Measurements from ENCODE around the gene HUWE1.
"Not testable (repeated sequence)": the region's sequence is repeated elsewhere in the genome, so short reads cannot be mapped to it uniquely, and the experiment has no call there.

Gene HUWE1

DNA sequence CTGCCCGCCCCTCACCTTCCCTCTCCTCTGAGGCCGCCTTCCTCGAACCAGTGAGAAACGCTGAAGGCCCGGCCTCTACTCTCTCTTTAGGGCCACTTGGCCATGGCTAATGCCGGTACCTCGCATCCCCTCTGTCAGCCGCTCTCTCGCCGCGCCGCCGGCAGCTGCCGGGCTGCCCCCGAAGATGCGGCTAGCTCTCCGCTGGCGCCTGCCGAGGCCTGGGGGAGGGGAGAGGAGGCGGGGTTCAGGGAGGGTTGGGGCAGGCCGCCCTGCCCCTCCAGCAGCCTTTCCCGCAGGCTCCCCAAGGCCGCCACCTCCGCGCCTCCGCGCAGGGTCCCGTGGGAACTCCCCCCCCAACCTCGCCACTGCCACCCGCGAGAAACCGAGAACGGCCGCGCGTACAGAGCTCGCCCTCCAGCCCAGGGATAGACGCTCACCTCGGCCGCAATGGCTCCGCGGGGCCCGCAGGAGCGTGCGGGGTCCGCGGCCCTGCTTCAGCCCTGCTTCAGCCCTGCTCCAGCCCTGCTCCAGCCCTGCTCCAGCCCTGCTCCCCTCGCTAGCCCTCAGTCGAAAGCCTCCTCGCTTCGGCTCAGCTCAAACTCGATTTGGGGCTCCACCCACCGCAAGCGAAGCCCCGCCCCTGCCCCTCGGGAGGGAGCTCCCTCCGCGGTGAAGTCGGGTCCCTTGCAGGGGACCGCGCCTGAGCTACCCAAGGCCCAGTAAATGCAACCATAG lies at the start of gene HUWE1:
Gene HUWE1, minus strand, starts transcription at position 569 of the 735 bp plus-strand sequence. CDS start 32,612 bp downstream, outside the sequence.
- peak; percentile 65 for DNase-seq (ENCODE audit: low read depth, low spot score)

DNA sequence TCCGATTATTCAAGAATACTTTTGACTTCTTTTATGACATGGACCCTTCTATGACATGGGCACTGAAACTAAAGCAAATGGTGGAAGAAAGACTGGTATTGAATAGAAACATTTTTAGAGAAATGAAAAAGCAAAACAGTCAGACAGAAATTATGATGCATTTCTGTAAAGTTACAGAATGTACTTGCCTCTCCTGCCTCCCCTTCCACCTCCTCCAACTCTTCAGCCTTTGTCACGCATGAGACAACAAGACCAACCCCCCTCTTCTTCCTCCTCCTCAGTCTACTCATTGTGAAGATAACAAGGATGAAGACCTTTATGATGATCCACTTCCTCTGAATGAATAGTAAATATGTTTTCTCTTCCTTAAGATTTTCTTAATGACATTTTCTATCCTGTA lies 46.3 kb upstream of the HUWE1 start:
- no peak for DNase-seq (ENCODE audit: low read depth, low spot score)

GRCh38 chrX:53729751-53730150 lies 43.2 kb upstream of the HUWE1 start:
- DNase-seq (ENCODE audit: low read depth, low spot score), result no peak

- DNase-seq (ENCODE audit: low read depth, low spot score), result no peak
These were observed 42.0 kb upstream of the HUWE1 start for GRCh38 chrX:53728506-53728905.

GRCh38 chrX:53724872-53725271 lies 38.4 kb upstream of the HUWE1 start:
- no peak for DNase-seq (ENCODE audit: low read depth, low spot score)

- no peak for DNase-seq (ENCODE audit: low read depth, low spot score)
These were observed 36.9 kb upstream of the HUWE1 start for GRCh38 chrX:53723381-53723780.

DNA sequence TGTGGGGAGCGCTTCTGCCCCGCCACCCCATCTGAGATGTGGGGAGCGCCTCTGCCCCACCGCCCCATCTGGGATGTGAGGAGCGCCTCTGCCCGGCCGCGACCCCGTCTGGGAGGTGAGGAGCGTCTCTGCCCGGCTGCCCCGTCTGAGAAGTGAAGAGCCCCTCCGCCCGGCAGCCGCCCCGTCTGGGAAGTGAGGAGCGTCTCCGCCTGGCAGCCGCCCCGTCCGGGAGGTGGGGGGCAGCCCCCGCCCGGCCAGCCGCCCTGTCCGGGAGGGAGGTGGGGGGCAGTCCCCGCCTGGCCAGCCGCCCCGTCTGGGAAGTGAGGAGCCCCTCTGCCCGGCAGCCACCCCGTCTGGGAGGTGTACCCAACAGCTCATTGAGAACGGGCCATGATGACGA lies 35.1 kb upstream of the HUWE1 start:
- DNase-seq (ENCODE audit: low read depth, low spot score), result not testable (repeated sequence)

GRCh38 chrX:53719666-53720065 lies 33.1 kb upstream of the HUWE1 start:
- DNase-seq (ENCODE audit: low read depth, low spot score), result not testable (repeated sequence)

DNA sequence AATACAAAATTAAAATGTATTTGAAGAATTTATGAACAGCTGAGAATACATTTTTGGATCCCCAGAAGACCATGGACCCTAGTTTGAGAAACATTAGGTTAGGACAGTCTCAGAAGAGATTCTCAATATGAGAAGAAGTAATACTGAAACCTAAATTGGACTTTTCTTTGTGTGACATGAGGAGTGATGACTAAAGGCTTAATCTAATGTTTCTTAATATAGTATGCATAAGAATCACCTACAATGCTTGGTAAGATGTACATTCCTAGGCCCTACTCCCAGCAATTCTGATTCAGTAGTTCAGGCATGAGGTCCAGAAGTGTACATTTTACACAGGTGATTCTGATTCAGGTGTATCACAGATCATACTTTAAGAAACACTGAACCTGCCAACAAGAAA lies 31.6 kb upstream of the HUWE1 start:
- no peak for DNase-seq (ENCODE audit: low read depth, low spot score)

DNA sequence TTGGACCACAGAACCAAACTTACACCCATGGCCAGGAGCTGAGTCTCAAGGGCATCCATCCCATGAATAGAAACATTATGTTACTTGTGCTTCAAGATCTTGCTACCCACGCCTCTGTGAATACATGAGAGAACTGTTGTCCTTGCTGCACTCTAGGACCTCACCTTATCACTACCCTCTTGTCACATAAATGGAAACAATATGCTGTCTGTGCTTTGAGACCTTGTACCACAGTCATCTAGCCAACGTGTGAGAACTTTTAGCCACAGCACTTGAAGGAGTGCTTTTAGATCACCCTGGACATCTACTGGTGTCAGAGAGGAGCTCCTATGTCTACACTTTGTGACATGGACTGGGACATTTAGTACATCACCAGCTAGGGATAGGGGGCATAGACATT lies 30.7 kb upstream of the HUWE1 start:
- no peak for DNase-seq (ENCODE audit: low read depth, low spot score)

DNA sequence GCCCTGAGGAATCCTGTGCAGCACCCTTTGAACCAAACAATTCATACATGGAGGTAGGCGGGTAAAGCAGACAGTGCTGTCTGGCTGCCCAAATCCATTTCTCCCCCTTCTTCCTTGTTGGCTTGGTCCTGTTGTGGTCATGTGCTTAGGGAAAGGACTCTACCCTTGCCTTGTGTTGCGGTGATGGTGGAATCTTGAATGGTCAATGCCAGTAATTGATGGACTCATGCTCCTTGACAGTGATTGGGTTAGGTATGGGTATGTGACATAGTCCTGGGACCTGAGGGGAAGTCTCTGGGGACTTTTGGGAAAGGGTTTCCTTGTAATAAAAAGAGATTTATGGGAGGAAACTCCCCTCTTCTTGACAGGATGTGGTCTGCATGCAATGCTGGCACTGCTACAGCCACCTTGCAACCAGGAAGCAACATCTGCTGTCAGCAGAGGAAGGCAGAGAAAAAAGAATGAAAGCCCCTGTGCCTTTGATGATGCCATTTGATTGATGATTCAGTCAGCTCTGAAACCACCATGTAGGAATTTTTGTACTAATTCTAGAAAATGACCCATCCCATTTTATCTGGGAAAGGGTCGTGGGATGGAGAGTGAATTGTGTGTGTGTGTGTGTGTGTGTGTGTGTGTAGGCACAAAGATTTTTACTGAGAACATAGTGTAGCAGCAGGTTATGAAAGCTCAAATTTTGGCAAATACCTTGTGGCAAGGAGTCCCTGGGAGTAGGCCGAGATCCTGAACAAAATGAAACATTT lies 30.0 kb upstream of the HUWE1 start:
- DNase-seq (ENCODE audit: low read depth, low spot score), result no peak

- DNase-seq (ENCODE audit: low read depth, low spot score), result no peak
These were observed 28.9 kb upstream of the HUWE1 start for GRCh38 chrX:53715346-53715924.

DNA sequence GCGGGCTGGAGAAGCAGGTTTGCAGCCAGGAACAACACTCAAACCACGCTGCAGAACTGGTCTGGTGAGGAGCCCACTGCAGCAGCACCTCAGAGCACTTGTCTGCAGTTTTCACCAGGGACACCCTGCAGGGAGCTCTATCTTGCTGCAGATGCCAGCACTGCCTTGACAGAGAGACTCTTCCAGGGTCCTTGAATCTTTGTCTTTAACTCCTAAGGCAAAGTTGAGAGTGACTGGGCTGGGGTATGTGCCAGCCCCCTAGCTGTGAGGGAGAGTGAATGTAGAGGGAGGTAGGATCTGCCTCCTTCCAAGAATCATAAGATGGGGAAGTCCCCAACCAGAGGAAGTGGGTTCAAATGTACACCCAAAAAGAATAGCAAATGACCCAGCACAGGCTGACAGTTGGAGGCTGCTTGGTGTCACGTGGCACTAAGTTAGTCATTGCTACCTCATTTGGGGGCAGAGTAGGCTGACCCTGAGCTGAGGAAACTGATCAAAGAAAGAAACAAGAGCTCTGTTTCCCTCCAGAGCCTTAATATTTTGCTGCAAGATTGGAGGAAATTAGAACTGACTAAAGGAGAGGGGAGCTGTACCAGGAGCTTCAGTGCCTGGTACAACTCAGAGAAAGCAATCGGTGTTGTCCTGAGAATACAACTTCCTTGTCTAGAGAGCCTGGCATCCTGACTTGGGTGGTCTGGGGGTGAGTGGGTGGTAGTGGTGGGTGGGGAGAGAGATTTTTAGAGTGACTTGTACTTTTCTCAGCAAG lies 28.2 kb upstream of the HUWE1 start:
- peak; percentile 7 for DNase-seq (ENCODE audit: low read depth, low spot score)

GRCh38 chrX:53713987-53714579 lies 27.6 kb upstream of the HUWE1 start:
- no peak for DNase-seq (ENCODE audit: low read depth, low spot score)

DNA sequence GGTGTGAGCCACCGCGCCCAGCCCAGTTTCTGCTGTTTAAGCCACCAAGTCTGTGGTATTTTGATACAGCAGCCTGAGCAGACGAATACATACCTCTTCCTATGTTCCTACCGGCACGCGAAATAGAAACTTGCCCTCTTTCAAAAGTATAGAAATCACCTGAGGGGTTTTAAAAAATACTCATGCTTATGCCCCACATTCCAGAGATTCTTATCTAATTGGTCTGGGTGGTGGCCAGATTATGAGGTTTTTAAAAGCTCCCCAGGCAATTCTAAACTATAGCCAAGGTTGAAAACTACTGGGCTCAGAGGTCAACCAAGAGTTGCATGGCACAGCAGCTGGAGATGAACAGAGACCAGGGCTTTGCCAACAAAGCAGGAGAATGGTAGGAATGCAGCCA lies 24.9 kb upstream of the HUWE1 start:
- no peak for DNase-seq (ENCODE audit: low read depth, low spot score)

GRCh38 chrX:53704854-53705253 lies 18.3 kb upstream of the HUWE1 start:
- no peak for DNase-seq (ENCODE audit: low read depth, low spot score)

DNA sequence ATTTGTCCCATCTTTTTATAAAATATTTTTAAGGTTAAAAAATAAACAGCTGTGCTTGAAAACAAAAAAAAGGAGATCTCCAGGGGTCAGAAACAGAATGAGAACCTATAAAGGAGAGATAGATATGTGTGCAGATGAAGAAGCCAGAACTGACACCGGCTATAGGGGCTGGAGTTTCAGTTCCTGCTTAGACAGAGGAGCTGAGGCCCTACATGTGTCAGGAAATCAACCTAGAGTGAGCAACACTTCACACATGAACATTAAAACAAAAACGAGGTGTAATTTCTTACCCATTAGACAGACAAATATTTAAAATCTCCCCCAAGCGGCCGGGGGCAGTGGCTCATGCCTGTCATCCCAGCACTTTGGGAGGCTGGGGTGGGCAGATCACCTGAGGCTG lies 17.8 kb upstream of the HUWE1 start:
- no peak for DNase-seq (ENCODE audit: low read depth, low spot score)

- DNase-seq (ENCODE audit: low read depth, low spot score), result no peak
These were observed 9.5 kb upstream of the HUWE1 start for GRCh38 chrX:53695946-53696549.

DNA sequence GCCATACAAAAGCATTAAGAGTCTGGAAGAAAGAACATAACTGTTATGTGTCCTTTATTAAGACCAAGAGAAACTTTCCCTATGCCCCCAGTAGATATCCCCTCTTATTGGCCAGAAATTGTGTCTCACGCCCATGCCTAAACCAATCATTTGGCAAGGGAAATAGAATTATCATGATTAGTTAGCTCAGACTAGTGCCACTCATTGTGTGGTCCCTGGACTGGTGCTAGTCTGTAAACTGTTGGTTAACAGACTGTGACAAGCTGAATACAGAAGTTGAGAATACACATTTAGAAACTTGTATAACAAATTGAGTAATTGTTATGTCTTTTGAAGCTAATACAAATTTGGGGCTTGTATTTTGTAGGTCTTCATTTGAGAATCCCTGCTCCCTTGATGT lies 8.1 kb upstream of the HUWE1 start:
- no peak for DNase-seq (ENCODE audit: low read depth, low spot score)

DNA sequence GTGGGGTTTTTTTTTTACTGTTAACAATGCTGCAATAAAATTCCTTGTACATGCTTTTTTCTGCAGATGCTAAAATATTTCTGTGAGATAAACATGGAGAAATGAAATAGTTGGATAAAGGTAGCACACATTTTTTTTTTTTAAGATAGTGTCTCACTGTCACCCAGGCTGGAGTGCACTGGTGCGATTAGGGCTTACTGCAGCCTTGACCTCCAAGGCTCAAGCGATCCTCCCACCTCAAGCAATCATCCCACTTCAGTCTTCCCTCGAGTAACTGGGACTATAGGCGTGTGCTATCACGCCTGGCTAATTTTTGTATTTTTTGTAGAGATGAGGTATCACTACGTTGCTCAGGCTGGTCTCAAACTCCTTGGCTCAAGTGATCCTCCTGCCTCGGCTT lies 1.8 kb upstream of the HUWE1 start:
- DNase-seq (ENCODE audit: low read depth, low spot score), result no peak

DNA sequence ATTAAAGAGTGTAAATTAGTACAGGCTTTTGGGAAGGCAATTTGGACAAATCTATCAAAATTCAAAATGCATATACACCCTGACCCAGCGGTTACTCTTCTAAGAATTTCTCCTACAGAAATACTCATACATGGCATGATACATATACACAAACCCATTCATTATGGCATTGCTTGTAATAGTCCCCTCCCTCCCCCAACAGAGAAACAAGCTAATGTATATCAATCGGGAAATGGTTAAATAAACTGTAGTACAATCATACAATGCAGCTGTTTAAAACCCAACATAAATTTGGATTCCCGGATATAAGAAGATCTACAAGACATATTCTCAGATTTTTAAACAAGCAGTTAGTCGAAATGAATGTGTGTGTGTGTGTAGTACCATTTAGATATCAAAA lies 808 bp downstream of the HUWE1 start:
- no peak for DNase-seq (ENCODE audit: low read depth, low spot score)

All from activated naive CD8-positive, alpha-beta T cell treated with anti-CD3 and anti-CD28 coated beads, Interleukin-2, amount 50 U/mL, for 16 hours (primary cell).